ENCODE results near the gene OPCML. TPM values are rescaled to one million over a fixed set of nuclear protein-coding genes. Genes with fewer than 3 reads are reported as not detected.

The OPCML gene
- total and polyA plus RNA-seq, 2 of the 13 experiments (the other 11 are each of a cell fraction or from before 2014, with no cell fraction given): not detected

DNA sequence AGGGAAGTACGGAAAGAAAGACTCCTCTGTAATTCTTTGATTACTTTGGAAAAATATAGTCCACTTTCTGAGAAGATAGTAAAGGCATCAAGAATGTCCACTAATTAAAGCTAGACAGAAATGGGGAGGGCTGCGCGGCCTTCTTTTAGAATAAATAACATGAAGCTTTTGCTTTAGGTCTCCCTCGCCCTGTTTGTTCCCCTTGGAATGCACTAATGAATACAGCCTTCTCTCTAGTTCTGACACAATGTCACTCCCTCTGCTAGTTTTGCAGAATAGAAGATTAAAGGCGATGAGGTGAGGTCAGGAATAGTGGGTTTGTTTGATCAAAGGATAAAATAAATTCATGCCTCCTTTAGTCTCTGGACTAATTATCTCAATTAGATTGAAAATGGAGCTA, 543.9 kb downstream of the OPCML start (continued):
- TF ChIP-seq, protein P1, sequence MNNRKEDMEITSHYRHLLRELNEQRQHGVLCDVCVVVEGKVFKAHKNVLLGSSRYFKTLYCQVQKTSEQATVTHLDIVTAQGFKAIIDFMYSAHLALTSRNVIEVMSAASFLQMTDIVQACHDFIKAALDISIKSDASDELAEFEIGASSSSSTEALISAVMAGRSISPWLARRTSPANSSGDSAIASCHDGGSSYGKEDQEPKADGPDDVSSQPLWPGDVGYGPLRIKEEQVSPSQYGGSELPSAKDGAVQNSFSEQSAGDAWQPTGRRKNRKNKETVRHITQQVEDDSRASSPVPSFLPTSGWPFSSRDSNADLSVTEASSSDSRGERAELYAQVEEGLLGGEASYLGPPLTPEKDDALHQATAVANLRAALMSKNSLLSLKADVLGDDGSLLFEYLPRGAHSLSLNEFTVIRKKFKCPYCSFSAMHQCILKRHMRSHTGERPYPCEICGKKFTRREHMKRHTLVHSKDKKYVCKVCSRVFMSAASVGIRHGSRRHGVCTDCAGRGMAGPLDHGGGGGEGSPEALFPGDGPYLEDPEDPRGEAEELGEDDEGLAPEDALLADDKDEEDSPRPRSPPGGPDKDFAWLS (CRISPR knock-in tag; IDR thresholded peaks at IDR 0.05; ENCODE audit: borderline replicate concordance): no peak
- TF ChIP-seq ZNF234 (CRISPR knock-in tag; conservative IDR thresholded peaks at IDR 0.05): no peak
- TF ChIP-seq GTF2F1 (IDR thresholded peaks at IDR 0.05; ENCODE audit: low read length): no peak

DNA sequence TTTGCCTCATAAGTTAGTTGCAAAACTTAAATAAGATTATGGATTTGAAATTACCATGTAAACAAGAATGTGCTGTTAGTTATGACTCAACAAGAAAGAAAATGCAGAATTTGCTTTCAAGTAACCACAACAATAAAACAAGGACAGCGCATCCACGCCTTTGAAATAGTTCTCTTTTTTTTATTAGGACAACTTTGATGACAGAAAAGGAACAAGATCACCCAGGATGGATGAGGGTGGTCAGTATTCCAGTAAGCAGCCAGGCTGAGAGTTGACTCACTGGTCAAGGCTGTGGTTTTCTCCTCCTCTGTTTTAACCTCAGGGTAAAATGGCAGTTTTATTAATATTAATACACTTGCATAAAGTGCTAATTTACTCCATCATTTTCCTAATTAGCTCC, 544.4 kb downstream of the OPCML start:
- Histone ChIP-seq H4K20me1 (ENCODE audit: insufficient read depth, low read length) (no peaks in the 10 kb centered on the region), H3K9me3 (ENCODE audit: low read length) (no peaks in the 10 kb centered on the region), H3K4me1 (ENCODE audit: insufficient read depth, low read length) (no peaks in the 10 kb centered on the region), H3K27me3 (ENCODE audit: control insufficient read depth in 1 of 2, insufficient read depth in 2 of 2, low read length in 2 of 2) (peaks cover 0 to 2% of the 10 kb centered on the region in 2 experiments; a peak in 1 of 5 replicates), H3K79me2 (ENCODE audit: insufficient read depth, low read length) (no peaks in the 10 kb centered on the region), H3K27ac (ENCODE audit: extremely low read length, insufficient read depth, low read length) (no peak overlapping the region), H3K9ac (ENCODE audit: insufficient read depth, low read depth, low read length) (no peak overlapping the region), H2AFZ (ENCODE audit: low read length) (no peak overlapping the region), H3K36me3 (replicated peaks in 1 of 2; ENCODE audit: control insufficient read depth in 1 of 2, insufficient read depth in 2 of 2, low read length in 2 of 2) (no peaks in the 10 kb centered on the region), H3K4me2 (ENCODE audit: low read depth, low read length) (no peak overlapping the region), H3K4me3 (replicated peaks in 1 of 3; ENCODE audit: insufficient read depth in 1 of 3, low read depth in 2 of 3, low read length in 3 of 3) (no peak overlapping the region)
- no TSS peak for BruUV-seq (replicated peaks)
- FAIRE-seq: no peak
- WGBS (ENCODE audit: low lambda C conversion rate): 6% methylated on average over 2 of the region's 2 CpGs
- intact Hi-C loops (cut with micrococcal nuclease; ENCODE audit: unreplicated experiment) (no loop called here), in situ Hi-C loops (cut with HindIII; ENCODE audit: extremely low pct_ligation_motif_present, low pct_unique_long_range_greater_than_20kb) (no loop called here)
- POLR2A ChIA-PET: no interaction called here
- no peak for ATAC-seq
- DNase-seq (ENCODE audit: low spot score): no peak
- CTCF ChIA-PET (ENCODE audit: low intra/inter-chr PET ratio, low total read pairs): no interaction called here
- TF ChIP-seq SMAD3 (CRISPR knock-in tag; IDR thresholded peaks at IDR 0.05) (no peak), FOXK1 (CRISPR knock-in tag; IDR thresholded peaks at IDR 0.05; ENCODE audit: borderline replicate concordance, low read depth) (no peak), ZNF777 (CRISPR knock-in tag; IDR thresholded peaks at IDR 0.05) (no peak), ZNF816 (CRISPR knock-in tag; IDR thresholded peaks at IDR 0.05; ENCODE audit: borderline replicate concordance) (no peak), SP5 (CRISPR knock-in tag; IDR thresholded peaks at IDR 0.05; ENCODE audit: borderline replicate concordance, low read depth) (no peak), PRMT3 (CRISPR knock-in tag; IDR thresholded peaks at IDR 0.05; ENCODE audit: borderline replicate concordance, low read depth) (no peak), SP1 (IDR thresholded peaks at IDR 0.05) (no peak), SP1 (CRISPR knock-in tag; IDR thresholded peaks at IDR 0.05) (no peak)
- TF ChIP-seq, protein P2, sequence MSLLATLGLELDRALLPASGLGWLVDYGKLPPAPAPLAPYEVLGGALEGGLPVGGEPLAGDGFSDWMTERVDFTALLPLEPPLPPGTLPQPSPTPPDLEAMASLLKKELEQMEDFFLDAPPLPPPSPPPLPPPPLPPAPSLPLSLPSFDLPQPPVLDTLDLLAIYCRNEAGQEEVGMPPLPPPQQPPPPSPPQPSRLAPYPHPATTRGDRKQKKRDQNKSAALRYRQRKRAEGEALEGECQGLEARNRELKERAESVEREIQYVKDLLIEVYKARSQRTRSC (CRISPR knock-in tag; IDR thresholded peaks at IDR 0.05; ENCODE audit: low read depth): no peak
- TF ChIP-seq, protein P3, sequence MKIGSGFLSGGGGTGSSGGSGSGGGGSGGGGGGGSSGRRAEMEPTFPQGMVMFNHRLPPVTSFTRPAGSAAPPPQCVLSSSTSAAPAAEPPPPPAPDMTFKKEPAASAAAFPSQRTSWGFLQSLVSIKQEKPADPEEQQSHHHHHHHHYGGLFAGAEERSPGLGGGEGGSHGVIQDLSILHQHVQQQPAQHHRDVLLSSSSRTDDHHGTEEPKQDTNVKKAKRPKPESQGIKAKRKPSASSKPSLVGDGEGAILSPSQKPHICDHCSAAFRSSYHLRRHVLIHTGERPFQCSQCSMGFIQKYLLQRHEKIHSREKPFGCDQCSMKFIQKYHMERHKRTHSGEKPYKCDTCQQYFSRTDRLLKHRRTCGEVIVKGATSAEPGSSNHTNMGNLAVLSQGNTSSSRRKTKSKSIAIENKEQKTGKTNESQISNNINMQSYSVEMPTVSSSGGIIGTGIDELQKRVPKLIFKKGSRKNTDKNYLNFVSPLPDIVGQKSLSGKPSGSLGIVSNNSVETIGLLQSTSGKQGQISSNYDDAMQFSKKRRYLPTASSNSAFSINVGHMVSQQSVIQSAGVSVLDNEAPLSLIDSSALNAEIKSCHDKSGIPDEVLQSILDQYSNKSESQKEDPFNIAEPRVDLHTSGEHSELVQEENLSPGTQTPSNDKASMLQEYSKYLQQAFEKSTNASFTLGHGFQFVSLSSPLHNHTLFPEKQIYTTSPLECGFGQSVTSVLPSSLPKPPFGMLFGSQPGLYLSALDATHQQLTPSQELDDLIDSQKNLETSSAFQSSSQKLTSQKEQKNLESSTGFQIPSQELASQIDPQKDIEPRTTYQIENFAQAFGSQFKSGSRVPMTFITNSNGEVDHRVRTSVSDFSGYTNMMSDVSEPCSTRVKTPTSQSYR (CRISPR knock-in tag; IDR thresholded peaks at IDR 0.05; ENCODE audit: borderline replicate concordance): no peak
- TF ChIP-seq, protein P4, sequence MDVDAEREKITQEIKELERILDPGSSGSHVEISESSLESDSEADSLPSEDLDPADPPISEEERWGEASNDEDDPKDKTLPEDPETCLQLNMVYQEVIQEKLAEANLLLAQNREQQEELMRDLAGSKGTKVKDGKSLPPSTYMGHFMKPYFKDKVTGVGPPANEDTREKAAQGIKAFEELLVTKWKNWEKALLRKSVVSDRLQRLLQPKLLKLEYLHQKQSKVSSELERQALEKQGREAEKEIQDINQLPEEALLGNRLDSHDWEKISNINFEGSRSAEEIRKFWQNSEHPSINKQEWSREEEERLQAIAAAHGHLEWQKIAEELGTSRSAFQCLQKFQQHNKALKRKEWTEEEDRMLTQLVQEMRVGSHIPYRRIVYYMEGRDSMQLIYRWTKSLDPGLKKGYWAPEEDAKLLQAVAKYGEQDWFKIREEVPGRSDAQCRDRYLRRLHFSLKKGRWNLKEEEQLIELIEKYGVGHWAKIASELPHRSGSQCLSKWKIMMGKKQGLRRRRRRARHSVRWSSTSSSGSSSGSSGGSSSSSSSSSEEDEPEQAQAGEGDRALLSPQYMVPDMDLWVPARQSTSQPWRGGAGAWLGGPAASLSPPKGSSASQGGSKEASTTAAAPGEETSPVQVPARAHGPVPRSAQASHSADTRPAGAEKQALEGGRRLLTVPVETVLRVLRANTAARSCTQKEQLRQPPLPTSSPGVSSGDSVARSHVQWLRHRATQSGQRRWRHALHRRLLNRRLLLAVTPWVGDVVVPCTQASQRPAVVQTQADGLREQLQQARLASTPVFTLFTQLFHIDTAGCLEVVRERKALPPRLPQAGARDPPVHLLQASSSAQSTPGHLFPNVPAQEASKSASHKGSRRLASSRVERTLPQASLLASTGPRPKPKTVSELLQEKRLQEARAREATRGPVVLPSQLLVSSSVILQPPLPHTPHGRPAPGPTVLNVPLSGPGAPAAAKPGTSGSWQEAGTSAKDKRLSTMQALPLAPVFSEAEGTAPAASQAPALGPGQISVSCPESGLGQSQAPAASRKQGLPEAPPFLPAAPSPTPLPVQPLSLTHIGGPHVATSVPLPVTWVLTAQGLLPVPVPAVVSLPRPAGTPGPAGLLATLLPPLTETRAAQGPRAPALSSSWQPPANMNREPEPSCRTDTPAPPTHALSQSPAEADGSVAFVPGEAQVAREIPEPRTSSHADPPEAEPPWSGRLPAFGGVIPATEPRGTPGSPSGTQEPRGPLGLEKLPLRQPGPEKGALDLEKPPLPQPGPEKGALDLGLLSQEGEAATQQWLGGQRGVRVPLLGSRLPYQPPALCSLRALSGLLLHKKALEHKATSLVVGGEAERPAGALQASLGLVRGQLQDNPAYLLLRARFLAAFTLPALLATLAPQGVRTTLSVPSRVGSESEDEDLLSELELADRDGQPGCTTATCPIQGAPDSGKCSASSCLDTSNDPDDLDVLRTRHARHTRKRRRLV (CRISPR knock-in tag; IDR thresholded peaks at IDR 0.05): no peak

Data from HepG2 (cell line).